SHP77 treated with DMSO at 0.1 percent for 48 hours (cell line): ENCODE data around the gene BRIX1.
"Not testable (repeated sequence)": the region's sequence is repeated elsewhere in the genome, so short reads cannot be mapped to it uniquely, and the experiment has no call there.

Experiments used
- DNase-seq: peaks from one replicate; lab custom pipeline; 2025; lab: John Stamatoyannopoulos, UW

Gene BRIX1

DNA sequence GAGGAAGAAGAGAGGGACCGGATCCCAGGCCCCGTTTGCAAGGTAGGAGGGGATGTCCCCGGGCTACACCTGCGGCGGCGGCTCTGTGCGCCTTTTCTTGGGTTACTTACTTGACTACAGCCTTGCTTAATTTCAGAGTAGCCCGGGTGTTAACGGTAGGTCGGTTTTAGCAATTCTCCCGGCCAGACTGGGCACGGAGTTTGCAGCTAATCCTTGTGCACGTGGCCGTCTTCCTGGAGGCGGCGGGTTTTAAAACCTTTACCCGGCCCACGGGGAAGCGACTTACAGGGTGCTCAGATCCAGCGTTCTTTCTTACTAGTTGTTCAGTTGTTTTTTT, 313 bp downstream of the BRIX1 start:
- DNase-seq: peak; percentile 37

DNA sequence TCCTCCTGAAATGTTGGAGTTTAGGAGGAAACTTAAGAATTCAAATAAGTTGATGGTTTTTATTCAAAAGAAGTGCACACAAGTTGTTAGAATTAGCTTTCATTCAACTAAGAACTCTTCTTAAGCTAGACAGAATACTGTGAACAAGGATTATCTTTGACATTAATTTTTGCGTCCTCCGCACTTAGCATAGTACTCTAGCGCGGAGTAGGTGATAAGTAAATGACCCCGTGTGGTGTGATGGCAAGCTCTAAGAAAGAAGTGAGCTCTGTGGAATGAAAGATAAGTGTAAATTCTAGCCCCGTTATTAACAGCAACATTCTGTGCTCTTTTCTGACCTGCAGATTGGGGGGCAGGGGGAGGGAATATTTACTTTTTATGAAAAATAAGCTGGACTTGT, 1.0 kb downstream of the BRIX1 start:
- DNase-seq: no peak

DNA sequence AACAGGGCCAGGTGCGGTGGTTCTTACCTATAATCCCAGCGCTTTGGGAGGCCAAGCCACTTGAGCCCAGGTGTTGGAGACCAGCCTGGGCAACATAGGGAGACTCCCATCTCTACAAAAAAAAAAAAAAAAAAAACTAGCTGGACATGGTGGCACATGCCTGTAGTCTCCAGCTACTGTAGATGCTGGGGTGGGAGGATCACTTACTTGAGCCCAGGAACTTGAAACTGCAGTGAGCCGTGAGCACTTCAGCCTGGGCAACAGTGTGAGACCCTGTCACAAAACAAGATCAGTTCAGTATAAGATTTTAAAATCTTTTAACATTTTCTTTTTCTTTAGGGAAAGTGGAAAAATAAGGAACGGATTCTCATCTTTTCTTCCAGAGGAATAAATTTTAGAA, 2.5 kb downstream of the BRIX1 start:
- no peak for DNase-seq

DNA sequence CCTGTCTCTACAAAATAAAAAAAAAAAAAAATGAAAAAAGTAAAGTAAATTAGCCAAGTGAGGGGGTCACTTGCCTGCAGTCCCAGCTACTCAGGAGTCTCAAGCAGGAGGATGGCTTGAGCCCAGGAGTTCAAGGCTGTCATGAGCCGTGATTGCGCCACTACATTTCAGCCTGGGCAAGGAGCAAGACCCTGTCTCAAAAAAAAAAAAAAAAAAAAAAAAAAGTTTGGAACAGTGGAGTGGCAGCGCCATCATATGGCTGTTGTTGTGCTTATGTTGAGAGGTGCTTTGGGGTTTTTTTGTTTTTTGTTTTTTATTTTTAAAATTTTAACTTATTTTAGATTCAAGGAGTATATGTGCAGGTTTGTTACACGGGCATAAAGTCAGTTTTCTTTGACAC, 3.6 kb downstream of the BRIX1 start:
- no peak for DNase-seq

DNA sequence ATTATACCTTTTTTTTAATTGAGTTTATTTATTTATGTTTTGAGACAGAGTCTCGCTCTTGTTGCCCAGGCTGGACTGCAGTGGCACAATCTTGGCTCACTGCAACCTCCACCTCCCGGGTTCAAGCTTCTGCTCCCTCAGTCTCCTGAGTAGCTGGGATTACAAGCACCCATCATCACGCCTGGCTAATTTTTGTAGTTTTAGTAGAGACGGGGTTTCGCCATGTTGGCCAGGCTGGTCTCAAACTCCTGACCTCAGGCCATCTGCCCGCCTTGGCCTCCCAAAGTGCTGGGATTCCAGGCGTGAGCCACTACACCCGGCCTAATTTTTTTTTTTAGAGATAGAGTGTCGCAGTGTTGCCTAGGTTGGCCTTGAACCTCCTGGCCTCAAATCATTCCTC, 7.7 kb downstream of the BRIX1 start:
- not testable (repeated sequence) for DNase-seq

DNA sequence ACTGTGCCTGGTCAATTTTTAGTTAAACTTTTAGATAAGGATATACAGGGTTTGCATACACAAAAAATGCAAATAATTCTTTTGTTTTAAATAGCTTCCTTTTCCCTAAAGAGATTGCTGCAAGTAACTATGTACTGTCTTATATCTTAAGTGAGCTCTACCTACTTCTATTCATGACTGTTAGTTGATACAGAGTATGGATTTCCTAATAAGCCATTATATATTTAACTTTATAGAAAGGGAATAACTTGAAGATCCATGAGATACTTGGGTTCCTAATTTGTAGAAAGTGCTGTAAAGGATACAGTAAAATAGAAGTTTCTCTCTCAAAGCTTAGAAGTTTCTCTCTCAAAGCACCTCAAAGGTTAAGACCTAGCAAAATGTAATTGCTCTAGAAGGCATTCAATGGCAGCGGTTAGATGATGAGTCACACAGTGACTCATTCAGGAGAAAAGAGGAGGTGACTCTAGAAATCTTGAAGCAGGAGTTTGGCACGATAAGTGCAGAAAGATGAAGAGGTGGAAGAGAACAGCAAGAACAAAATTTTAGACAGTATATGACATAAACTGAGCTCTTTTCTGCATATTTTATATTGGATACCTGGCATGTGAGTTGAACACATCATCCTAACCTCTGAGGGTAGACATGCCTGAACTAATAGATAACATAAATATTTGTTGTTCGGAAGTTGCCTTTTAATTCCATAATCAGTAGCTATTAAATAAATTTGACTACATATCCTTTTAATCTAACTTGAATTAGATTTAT, 8.4 kb downstream of the BRIX1 start:
- DNase-seq: no peak

DNA sequence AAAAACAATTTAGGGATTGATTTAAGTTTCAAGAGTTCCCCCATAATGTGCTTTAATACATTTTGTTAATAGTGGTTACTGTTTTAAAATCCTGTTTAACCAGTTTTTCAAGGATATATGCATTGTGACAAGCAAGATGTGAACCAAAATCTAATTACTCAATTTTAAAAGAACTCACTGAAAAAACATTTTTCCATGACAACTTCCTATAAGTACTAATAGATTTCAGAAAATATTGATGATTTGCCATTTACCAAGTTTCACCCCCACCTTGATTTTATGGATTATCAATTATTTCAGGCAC, 8.9 kb downstream of the BRIX1 start:
- DNase-seq: no peak

DNA sequence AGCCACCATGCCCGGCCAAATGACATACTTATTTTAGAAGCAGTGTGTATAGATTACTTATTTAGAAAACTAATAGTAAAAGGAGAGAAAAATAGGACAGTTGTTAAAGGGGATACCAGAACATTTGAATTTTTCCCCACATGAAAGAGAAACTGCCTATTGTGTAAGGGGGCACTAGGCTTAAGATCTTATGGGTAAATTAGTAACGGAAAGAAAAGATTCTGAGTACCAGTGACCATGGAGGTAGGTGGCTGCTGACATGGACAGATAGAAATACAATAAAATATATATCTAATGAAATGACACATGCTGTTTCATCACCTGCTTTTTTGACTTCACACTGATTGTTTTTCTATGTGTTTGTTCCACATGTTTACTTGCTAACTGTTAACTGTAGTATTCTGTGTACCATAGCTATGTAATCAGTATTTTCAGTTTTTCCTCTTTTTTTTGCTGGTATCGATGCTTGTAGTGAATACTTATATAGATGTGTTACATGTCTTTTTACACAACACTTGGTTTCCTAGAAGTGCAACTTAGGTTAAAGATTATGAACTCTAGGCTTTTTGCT, 10.9 kb downstream of the BRIX1 start:
- DNase-seq: no peak

DNA sequence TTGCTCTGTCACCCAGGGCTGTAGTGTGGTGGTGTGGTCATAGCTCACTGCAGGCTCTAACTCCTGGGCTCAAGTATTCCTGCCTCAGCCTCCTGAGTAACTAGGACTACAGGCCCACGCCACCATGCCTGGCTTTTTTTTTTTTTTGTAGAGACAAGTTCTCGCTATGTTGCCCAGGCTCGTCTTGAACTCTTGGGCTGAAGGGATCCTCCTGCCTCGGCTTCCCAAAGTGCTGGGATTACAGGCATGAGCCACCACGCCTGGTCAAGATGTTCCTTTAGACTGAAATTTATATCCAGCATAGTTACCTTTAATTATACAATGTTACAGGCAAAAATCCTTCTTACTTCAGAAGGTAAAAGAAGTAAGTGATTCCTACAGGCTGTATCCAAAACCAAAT, 12.3 kb downstream of the BRIX1 start:
- no peak for DNase-seq

DNA sequence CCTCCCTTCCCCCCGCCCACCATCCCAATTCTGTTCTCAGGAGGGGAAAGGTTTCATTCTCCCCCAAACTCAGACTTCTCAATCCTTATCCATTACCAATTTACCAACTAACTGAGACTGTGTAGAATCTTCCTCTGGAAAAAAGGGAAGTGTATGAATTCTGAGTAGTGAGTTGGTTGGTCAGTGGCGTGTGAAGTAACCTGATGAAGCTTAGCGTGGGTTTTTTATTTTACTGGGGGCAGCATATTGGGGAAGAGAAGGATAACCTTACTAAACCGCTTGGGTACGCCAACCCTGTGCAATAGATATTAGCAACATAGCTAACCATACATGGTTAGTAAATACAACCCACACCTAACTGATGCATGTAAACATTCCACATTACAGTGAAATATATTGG, 12.8 kb downstream of the BRIX1 start:
- DNase-seq: no peak

DNA sequence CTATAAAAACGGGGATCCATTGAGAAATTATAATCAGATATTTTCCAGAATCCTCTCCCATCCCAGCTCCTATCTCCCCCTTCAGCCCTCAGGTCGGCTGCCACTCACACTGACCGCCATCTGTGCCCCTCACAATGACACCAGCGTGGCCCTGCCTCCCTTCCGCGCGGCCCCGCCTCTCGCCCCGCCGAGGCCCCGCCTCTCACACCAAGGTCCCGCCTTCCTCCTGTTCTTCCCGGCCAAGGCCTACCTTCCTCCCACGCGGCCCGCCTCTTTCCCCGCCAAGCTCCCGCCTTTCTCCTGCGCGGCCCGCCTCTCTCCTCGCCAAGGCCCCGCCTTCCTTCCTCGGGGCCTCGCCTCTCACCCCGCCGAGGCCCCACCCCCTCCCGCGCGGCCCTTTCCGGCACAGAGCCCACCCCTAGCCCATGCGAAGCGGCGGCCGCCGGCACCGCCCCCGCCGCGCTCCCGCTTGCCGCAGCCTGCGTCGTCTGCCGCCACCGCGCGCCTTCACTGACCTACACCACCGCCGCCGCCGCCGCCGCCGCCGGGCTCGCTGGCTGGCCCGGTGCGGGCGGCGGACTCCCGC, 13.7 kb downstream of the BRIX1 start, which contains the start of gene DNAJC21:
DNAJC21 (plus strand) TSS at position 426 of the 586 bp plus-strand sequence. CDS start 261 bp downstream, outside the sequence.
- peak; percentile 99 for DNase-seq

DNA sequence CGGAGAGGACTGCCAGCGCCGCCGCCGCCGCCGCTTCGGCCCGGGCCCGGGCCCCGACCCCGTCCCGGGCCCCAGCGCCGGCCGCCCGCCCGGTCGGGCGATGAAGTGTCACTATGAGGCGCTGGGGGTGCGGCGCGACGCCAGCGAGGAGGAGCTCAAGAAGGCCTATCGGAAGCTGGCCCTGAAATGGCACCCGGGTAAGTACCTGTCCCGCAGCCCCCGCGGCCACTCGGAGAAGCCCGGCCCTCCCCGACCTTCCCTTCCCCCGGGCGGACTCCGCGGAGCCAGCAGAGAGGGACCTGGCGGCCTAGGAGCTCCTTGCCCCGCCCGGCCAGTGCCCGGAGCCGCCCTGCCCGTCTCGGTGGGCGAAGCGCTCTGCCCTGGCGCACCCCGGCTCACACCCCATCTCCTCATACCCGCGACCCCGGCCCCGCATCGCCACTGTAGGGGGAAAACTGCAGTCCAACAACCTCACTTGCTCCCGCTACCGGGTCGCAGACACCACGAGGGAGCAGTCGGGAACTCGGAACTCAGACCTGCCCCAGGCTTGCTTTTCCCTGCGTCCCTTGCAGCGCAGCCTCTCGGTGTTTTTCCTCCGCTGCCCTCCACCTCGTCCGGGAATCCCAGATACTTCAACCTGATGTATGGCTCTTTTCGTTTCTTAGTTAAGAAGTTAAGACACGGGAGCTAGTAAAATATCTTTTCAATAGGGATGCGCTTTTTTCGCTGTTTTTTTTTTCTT, 14.4 kb downstream of the BRIX1 start:
- DNase-seq: peak; percentile 65

DNA sequence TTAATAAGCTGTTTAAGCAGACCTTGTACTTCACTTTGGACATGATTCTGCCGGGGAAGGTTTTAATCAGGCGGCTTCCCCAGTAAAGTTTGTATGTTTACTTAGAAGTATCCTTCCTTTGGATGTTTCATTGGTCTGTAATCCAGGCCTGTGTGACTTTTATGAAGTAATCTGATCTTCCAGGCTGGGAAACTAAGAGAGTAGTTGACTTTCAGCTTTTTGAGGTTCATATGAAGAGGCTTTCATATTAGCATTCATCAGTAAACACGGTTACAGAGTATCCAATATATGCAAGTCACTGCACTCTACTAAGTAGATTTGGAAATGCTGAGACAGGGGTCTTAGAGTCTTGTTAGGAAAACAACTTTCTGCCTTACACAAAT, 14.9 kb downstream of the BRIX1 start:
- no peak for DNase-seq

DNA sequence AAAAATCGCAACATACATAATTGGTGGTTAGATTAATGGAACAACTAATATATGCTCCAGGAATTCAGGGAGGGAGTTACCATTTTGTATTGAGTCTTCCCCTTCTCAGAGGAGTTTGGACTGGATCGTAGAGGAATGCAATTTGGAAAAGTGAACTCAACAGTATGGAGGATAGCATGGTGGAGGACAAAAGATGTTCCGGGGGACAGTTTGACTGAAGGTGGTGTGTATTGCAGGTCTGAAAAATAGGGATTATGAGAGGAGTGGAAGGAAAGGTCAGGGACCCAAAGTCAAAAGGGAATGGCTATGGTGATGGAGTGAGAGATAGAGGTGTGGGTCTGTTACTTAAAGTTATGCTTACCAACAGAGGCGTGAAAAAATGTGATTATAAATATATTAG, 15.4 kb downstream of the BRIX1 start:
- DNase-seq: no peak

DNA sequence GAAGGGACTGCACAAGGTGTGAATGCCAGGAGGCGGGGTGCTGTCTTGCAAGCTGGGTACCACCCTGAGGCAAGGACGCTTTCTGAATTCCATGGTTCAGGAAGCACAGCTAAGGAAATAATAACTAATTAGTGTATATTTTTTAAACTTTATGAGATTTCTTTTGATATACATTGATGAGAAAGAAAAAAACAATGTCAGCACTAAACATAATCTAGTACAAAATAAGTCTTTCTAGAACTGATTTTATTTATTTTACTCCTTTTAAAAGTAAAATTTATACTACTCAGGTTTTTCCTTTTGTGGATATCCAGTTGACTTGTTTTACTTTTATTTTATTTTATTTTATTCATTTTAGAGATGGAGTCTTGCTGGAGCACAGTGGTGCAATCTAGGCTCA, 17.4 kb downstream of the BRIX1 start:
- DNase-seq: no peak

DNA sequence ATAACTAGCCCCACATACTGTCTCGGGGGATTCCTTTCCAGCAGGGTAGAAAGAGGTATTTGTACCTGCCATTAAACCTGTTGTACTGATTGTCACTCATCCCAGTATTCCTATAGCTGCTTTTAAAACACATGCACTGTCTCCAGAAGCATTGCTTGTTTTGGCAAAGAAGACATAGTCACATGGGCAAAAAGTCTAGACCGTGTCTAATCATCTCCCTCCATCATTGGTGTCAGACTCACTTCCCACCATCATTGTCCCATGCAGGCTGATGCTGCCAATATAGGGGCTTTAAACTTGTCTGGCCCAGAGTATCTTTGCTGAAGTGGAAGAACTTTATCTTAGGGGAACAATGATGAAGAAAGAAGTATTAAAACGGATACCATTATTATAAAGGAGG, 26.4 kb downstream of the BRIX1 start:
- DNase-seq: no peak

DNA sequence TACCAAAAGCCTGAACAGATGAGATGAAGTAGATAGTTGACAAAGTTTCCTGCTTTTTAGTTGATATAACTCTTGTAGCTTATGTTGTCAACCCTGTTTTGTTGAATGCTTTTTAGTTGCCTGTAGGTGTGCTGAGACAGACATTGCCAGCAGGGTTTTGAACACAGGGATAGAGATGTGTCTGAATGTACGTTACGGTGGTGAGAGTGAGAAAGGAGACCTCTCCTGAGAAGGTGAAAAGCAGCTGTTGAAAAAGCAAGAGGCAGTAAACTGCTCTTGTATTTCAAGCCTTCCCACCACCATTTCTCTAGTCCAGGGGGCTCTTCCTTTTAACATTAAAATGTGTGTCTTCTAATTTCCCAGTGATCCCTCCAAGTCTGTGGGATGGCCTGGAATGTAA, 28.5 kb downstream of the BRIX1 start:
- no peak for DNase-seq

DNA sequence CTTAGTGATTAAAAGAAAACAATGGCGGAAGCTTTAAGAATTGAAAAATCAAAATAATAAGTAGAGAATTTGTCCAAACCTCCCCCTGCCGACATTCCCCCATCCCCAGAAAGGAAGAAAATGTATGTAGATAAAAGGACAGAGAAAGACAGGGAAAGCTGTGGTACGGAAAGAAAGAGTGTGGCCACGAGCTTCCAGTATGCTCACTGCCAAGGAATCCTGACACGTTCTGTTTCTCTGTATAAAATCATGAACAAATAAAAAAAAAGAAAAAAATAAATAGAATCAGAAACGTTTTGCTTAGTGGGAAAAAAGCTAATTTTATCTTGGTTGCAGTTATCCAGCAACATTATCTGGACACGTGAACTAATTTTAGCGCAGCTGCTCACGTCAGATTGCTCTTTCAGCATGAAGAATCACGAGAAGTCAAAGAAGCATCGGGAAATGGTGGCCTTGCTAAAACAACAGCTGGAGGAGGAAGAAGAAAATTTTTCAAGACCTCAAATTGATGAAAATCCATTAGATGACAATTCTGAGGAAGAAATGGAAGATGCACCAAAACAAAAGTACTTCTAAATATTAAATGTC, 29.0 kb downstream of the BRIX1 start:
- no peak for DNase-seq

DNA sequence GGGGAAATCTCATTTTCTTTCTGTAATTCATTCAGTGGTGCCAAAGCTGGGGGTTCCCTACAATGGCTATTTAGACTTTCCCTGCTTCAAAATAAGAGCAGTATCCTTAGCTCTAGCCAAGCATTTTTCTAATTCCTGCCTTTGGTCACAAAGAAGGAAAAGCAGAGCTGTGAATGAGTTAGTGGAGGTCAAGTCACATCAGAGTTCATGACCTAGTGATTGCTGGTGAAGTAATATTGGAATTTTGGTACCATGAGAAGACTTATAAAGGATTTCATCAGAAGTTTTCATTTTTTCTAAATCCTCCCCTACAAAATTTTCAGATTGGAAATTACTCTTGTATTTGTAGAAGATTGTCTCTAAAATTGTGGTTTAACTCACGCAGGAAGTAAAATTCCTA, 41.8 kb downstream of the BRIX1 start:
- no peak for DNase-seq

DNA sequence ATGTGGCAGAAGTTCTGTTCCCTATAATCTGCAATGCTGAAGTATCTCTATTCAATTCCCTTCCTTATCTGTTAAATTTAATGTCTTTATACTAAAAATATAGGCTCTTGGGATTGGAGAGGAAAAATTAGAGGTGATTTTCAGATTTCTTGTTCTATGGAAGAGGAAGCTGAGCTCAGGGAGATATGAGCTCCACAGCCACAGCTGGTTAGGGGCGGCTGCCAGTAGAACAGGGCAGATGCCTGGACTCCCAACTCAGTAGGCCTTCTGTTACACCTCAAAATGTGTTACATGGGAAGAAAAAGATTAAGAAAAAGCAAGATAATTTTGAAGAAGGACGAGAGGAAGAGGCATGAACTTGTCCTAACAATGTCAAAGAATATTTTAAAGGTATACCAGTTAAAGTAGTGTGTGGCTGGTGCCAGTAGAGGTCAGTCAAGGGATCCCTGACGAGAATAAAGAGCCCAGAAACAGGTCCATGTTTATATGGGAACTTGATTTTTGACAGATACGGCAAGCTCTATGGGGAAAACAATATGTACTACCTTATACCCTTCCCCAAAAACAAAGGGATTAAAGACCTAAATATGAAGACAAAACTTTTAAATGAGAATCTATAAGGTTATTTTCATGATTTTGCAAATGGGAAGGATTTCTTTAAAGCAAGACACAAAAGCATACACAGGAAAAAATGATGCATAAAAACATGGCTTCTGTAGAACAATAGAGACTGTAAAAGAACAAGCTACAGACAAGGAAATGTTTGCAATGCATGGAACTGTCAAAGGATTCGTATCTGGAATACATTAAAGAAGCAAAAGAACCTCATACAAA, 42.6 kb downstream of the BRIX1 start:
- no peak for DNase-seq

DNA sequence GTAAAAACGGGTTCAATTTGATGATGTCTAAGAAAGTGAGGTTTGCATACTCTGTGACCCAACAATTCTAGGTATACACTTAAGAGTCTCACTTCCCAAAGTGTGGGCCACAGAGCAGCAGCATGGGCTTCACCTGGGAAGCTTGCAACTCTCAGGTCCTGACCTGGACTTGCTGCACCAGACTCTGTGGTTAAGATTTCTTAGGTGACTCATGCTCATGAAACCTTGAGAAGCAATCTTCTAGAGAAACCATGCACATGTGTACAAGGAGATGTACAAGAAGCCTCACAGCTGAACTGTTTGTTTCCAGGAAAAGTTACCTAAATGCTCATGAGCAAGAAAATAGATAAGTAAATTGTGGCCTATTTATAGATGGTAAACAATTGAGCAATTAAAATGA, 43.8 kb downstream of the BRIX1 start:
- no peak for DNase-seq

DNA sequence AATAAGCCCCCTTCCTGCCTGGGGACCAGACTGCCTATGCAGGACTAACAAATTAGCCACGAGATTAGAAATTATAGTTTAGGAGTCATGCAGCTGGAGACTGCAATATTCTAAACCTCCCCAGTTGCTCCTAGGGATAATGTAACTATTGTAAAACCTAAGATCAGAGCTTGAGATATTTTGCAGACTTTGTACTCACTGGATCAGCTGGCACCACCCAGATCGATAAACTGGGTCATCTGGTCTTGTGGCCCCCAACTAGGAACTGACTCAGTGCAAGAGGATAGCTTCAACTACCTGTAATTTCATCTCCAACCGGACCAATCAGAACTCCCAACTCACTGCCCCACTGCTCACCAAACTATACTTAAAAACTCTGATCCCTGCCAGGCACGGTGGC, 52.0 kb downstream of the BRIX1 start:
- DNase-seq: no peak
